ENCODE measurements around the gene MFN1.

MFN1 gene

DNA sequence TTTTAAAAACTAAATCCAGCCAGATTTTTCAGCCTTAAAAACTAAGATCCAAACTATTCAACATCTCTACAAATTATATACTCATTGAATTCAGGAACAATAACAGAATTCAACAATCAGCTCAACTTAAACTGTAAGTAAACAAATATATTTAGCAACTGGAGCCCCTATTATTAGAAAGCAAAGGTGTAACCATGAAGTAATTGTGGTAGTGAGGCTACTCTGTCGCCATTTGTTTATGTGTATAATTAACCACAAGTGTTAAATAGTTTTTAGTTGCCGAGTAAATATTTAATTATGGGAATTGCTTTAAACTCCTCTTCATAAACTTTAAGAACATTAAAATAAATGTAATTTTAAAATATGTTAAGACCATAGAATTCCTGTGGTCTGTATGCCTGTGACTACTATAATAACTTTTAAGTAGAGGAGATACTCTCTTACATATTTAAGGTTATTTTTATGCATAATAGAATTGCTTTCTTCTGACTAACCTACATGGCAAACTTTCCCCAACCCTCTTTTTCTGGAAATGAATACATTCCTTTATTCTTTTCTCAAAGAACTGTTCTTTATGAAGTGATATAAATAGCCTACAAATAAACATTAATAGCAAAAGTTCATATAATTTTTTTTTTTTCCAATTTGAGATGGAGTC is 51.2 kb downstream of the MFN1 start:
- DNase-seq = no peak
- H3K36me3 ChIP-seq = peaks cover 8% of the 10 kb centered on the region

DNA sequence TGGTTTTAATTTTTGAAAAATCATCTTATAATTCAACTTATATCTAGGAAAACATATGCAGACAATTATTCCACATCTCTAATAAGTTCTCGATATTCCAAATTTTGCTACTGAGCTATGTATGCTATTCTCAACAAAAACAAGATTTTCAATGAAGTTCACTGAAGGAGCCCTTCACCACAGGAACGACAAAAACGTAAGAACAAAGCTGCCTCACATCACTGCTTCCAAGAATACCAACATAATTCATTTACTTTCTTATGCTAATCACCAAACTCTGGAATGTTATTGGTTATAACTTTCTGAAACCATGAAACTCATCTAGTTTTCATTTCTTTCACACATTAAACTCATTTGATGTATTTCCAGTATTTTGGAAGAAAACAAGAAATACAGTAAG is 54.1 kb downstream of the MFN1 start:
- no peaks in the 10 kb centered on the region; the same call in 1 of the 2 replicates for H3K36me3 ChIP-seq
- H3K4me3 ChIP-seq (ENCODE audit: low read depth, low read length) = no peak overlapping the region
- no peak for DNase-seq
- H3K27ac ChIP-seq = no peak overlapping the region
- TF ChIP-seq, protein P1, sequence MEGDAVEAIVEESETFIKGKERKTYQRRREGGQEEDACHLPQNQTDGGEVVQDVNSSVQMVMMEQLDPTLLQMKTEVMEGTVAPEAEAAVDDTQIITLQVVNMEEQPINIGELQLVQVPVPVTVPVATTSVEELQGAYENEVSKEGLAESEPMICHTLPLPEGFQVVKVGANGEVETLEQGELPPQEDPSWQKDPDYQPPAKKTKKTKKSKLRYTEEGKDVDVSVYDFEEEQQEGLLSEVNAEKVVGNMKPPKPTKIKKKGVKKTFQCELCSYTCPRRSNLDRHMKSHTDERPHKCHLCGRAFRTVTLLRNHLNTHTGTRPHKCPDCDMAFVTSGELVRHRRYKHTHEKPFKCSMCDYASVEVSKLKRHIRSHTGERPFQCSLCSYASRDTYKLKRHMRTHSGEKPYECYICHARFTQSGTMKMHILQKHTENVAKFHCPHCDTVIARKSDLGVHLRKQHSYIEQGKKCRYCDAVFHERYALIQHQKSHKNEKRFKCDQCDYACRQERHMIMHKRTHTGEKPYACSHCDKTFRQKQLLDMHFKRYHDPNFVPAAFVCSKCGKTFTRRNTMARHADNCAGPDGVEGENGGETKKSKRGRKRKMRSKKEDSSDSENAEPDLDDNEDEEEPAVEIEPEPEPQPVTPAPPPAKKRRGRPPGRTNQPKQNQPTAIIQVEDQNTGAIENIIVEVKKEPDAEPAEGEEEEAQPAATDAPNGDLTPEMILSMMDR (IDR thresholded peaks at IDR 0.05; ENCODE audit: low read depth, low read length) = no peak
- no peaks in the 10 kb centered on the region for H3K9me3 ChIP-seq (ENCODE audit: severe bottlenecking)
- H3K27me3 ChIP-seq (ENCODE audit: insufficient read depth, low read depth, severe bottlenecking) = no peaks in the 10 kb centered on the region

More for the DNA sequence above, 51.2 kb downstream of the MFN1 start:
- no peaks in the 10 kb centered on the region for H3K27me3 ChIP-seq (ENCODE audit: insufficient read depth, low read depth, severe bottlenecking)
- TF ChIP-seq, protein P1 (IDR thresholded peaks at IDR 0.05; ENCODE audit: low read depth, low read length) = no peak
- H3K9me3 ChIP-seq (ENCODE audit: severe bottlenecking) = no peaks in the 10 kb centered on the region
- no peak overlapping the region for H3K27ac ChIP-seq
- no peak overlapping the region for H3K4me3 ChIP-seq (ENCODE audit: low read depth, low read length)

DNA sequence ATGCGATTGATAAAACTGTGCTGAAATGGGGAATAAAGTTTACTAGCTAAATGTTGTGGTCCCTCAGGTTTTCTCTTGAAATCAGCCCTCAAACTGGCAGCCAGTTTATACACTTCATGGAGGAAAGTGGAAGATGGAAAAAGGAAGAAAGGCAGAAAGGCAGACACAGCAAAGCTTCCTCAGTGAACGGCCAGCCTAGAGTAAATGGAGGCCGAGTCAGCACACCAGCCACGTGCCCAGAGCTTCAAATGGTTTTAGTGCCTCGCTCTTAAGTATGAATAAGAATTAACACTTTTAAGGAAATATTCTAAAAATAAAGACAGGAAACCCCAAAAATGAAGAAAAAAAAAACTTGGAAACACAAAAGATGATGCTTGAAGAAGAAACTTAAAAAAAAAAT is 55.5 kb downstream of the MFN1 start:
- TF ChIP-seq, protein P1 (IDR thresholded peaks at IDR 0.05; ENCODE audit: low read depth, low read length) = no peak
- no peak for DNase-seq
- Histone ChIP-seq H3K4me3 (ENCODE audit: low read depth, low read length) (no peak overlapping the region), H3K36me3 (no peaks in the 10 kb centered on the region; the same call in 1 of the 2 replicates), H3K27ac (no peak overlapping the region), H3K27me3 (ENCODE audit: insufficient read depth, low read depth, severe bottlenecking) (no peaks in the 10 kb centered on the region), H3K9me3 (ENCODE audit: severe bottlenecking) (no peaks in the 10 kb centered on the region)

DNA sequence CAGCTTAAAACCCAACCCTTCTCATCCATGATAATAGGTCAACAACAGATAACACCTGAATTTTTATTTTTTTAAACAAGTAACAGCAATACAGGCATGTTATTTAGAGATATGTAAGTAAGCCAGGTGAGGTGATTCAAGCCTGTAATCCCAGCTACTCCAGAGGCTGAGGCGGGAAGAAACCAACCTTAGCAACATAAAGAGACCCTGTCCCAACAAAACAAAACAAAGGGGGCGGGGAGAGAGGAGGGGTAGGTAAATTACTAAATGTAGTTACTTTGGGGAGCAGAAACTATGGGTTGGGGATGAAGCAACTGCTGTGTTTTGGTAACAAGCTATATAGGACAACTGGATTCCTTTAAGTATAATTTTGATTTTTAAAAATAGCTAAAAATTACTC is 56.8 kb downstream of the MFN1 start:
- H3K27ac ChIP-seq = no peak overlapping the region
- no peaks in the 10 kb centered on the region; the same call in 1 of the 2 replicates for H3K36me3 ChIP-seq
- TF ChIP-seq, protein P1 (IDR thresholded peaks at IDR 0.05; ENCODE audit: low read depth, low read length) = no peak

DNA sequence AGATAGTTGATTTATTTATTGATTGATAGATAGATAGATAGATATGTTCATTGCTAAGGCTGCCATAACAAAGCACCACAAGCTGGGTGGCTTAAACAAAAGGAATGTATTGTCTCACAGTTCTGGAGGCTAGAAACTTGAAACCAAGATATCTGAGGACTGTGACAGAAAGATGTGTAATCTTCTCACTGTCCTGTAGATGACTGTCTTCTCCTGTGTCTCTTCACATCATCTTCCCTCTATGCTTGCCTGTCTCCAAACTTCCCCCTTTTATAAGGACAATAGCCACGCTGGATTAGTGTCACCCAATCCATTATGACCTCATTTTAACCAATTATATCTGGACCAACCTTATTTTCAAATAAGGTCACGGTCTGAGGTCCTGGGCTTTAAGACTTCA is 62.8 kb downstream of the MFN1 start:
- Histone ChIP-seq H3K27me3 (ENCODE audit: insufficient read depth, low read depth, severe bottlenecking) (no peaks in the 10 kb centered on the region), H3K4me3 (ENCODE audit: low read depth, low read length) (no peak overlapping the region), H3K9me3 (ENCODE audit: severe bottlenecking) (no peaks in the 10 kb centered on the region), H3K27ac (no peak overlapping the region), H3K36me3 (no peaks in the 10 kb centered on the region)
- TF ChIP-seq, protein P1 (IDR thresholded peaks at IDR 0.05; ENCODE audit: low read depth, low read length) = peak; percentile 24; the same call in 1 of the 2 replicates
- no peak for DNase-seq

More for the DNA sequence above, 56.8 kb downstream of the MFN1 start:
- no peak for DNase-seq
- no peaks in the 10 kb centered on the region for H3K9me3 ChIP-seq (ENCODE audit: severe bottlenecking)
- no peak overlapping the region for H3K4me3 ChIP-seq (ENCODE audit: low read depth, low read length)
- no peaks in the 10 kb centered on the region for H3K27me3 ChIP-seq (ENCODE audit: insufficient read depth, low read depth, severe bottlenecking)

DNA sequence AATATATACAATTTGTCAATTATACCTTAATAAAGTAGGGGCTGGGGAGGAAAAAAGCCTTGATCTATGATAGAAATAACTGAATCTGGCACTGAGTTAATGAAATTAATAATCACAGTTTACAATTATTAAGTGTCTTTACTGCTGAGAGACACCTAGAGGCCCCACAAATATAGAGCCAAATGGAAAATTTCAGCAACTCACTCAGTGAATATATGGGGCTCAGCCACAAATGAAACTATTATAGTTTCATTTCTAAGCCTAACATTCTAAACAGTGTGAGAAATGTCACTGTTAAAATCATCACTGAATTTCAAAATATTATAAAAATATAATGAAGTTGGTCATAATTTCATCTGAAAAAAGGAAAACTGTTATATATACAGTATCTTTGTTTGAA is 63.5 kb downstream of the MFN1 start:
- H3K27ac ChIP-seq = no peak overlapping the region
- H3K4me3 ChIP-seq (ENCODE audit: low read depth, low read length) = no peak overlapping the region
- H3K36me3 ChIP-seq = no peaks in the 10 kb centered on the region
- no peaks in the 10 kb centered on the region for H3K27me3 ChIP-seq (ENCODE audit: insufficient read depth, low read depth, severe bottlenecking)
- no peak for DNase-seq
- TF ChIP-seq, protein P1 (IDR thresholded peaks at IDR 0.05; ENCODE audit: low read depth, low read length) = no peak
- H3K9me3 ChIP-seq (ENCODE audit: severe bottlenecking) = no peaks in the 10 kb centered on the region
